HL-60 (cell line): Measurements from ENCODE around the gene PARP2.
"Not testable (repeated sequence)": the region's sequence is repeated elsewhere in the genome, so short reads cannot be mapped to it uniquely, and the experiment has no call there.

ENCODE experiments used
- DNase-seq, 2 experiments: peaks; one replicate each; pipeline ENCODE4 v3.0.0-alpha.2; 2010 to 2020; ENCODE audit warnings: low read depth in 1 of 2, low spot score in 1 of 2
- H3K27ac ChIP-seq: fragments of 250-450 bp; sonication (Bioruptor Pico); replicated peaks from 2 replicates; pipeline ENCODE4 v1.5.1; 2020; ENCODE audit warnings: mild to moderate bottlenecking, moderate library complexity
- H3K27me3 ChIP-seq: fragments of 250-450 bp; sonication (Bioruptor Pico); 2 replicates; pipeline ENCODE4 v1.5.1; 2021; ENCODE audit warnings: mild to moderate bottlenecking, moderate library complexity; ENCODE audit not compliant: insufficient read depth, poor library complexity, severe bottlenecking
- H3K4me3 ChIP-seq: replicated peaks from 2 replicates; pipeline ENCODE4 v1.5.1; 2011; ENCODE audit warnings: mild to moderate bottlenecking, control low read depth, low read length; ENCODE audit not compliant: insufficient read depth
- GABPA ChIP-seq: IDR thresholded peaks from 2 replicates; pipeline ENCODE4 v1.6.1; 2012; ENCODE audit warnings: low read depth
- POLR2AphosphoS5 ChIP-seq: IDR thresholded peaks from 2 replicates; pipeline ENCODE4 v1.6.1; 2012; ENCODE audit warnings: low read depth
- SPI1 ChIP-seq: IDR thresholded peaks from 2 replicates; pipeline ENCODE4 v1.6.1; 2012; ENCODE audit warnings: low read depth, mild to moderate bottlenecking, borderline replicate concordance
- TF ChIP-seq, protein P1 (sequence below): IDR thresholded peaks from one replicate; pipeline ENCODE4 v1.5.1; 2011; ENCODE audit warnings: low read length, control low read depth, inconsistent platforms; ENCODE audit not compliant: insufficient read depth
- TF ChIP-seq, protein P2 (sequence below): IDR thresholded peaks from 2 replicates; pipeline ENCODE4 v1.6.1; 2012; ENCODE audit warnings: low read depth; ENCODE audit not compliant: insufficient replicate concordance

The PARP2 gene

DNA sequence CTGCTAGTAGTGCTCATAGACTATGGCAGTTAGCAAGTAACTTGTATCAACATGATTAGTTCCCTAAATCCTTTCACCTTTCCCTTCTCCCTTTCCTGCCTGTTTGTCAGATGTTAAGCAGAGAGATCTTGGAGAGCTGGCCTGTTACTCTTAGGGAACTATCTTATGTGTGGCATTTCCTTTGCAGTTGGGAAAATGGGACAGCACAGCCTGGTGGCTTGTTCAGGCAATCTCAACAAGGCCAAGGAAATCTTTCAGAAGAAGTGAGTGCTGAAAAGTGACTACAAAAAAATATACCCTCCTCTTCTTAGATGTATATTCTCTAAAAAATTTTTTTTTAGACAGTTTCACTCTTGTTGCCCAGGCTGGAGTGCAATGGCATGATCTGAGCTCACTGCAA is 7.4 kb downstream of the PARP2 start:
- no peak for DNase-seq
- Histone ChIP-seq H3K4me3 (no peak overlapping the region), H3K27ac (no peak overlapping the region), H3K27me3 (no peaks in the 10 kb centered on the region)
- TF ChIP-seq, protein P1, sequence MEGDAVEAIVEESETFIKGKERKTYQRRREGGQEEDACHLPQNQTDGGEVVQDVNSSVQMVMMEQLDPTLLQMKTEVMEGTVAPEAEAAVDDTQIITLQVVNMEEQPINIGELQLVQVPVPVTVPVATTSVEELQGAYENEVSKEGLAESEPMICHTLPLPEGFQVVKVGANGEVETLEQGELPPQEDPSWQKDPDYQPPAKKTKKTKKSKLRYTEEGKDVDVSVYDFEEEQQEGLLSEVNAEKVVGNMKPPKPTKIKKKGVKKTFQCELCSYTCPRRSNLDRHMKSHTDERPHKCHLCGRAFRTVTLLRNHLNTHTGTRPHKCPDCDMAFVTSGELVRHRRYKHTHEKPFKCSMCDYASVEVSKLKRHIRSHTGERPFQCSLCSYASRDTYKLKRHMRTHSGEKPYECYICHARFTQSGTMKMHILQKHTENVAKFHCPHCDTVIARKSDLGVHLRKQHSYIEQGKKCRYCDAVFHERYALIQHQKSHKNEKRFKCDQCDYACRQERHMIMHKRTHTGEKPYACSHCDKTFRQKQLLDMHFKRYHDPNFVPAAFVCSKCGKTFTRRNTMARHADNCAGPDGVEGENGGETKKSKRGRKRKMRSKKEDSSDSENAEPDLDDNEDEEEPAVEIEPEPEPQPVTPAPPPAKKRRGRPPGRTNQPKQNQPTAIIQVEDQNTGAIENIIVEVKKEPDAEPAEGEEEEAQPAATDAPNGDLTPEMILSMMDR = no peak
- TF ChIP-seq, protein P2, sequence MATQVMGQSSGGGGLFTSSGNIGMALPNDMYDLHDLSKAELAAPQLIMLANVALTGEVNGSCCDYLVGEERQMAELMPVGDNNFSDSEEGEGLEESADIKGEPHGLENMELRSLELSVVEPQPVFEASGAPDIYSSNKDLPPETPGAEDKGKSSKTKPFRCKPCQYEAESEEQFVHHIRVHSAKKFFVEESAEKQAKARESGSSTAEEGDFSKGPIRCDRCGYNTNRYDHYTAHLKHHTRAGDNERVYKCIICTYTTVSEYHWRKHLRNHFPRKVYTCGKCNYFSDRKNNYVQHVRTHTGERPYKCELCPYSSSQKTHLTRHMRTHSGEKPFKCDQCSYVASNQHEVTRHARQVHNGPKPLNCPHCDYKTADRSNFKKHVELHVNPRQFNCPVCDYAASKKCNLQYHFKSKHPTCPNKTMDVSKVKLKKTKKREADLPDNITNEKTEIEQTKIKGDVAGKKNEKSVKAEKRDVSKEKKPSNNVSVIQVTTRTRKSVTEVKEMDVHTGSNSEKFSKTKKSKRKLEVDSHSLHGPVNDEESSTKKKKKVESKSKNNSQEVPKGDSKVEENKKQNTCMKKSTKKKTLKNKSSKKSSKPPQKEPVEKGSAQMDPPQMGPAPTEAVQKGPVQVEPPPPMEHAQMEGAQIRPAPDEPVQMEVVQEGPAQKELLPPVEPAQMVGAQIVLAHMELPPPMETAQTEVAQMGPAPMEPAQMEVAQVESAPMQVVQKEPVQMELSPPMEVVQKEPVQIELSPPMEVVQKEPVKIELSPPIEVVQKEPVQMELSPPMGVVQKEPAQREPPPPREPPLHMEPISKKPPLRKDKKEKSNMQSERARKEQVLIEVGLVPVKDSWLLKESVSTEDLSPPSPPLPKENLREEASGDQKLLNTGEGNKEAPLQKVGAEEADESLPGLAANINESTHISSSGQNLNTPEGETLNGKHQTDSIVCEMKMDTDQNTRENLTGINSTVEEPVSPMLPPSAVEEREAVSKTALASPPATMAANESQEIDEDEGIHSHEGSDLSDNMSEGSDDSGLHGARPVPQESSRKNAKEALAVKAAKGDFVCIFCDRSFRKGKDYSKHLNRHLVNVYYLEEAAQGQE = no peak
- no peak for TF ChIP-seq GABPA

DNA sequence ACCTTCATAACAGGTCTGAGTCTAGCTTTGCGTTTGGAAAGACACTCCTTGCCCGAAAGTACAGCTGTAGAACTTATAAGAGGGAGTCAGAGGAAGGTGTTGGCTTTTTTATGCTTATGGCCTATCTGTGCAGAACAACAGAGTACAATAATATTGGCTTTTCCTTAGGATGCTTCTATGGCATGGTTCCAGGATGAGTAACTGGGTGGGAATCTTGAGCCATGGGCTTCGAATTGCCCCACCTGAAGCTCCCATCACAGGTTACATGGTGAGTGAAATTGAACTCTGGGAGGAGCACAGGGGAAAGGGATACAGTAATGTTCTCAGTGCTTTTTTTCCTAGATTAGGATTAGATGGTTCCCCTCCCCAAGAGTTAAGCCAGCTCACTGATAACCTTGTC is 13.0 kb downstream of the PARP2 start:
- no peak for DNase-seq
- Histone ChIP-seq H3K27ac (no peak overlapping the region), H3K4me3 (no peak overlapping the region), H3K27me3 (no peaks in the 10 kb centered on the region)
- TF ChIP-seq, protein P2 = no peak
- TF ChIP-seq GABPA (no peak), SPI1 (no peak), POLR2AphosphoS5 (no peak)
- TF ChIP-seq, protein P1 = no peak

DNA sequence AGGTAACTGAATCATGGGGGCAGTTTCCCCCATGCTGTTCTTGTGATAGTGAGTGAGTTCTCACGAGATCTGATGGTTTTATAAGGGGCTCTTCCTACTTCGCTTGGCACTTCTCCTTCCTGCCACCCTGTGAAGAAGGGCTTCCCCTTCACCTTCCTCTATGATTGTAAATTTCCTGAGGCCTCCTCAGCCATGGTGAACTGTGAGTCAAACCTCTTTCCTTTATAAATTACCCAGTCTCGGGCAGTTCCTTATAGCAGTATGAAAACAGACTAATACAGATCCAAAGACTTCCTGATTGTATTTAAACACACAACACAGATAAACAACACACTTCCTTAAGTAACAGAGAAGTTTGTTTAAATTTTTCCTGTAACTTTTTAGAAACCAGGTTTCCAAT is 15.0 kb downstream of the PARP2 start:
- H3K27ac ChIP-seq = peak overlapping the region; percentile 44
- not testable (repeated sequence) for H3K4me3 ChIP-seq, H3K27me3 ChIP-seq
- peak in 1 of 2 experiments; percentile 42 for DNase-seq

DNA sequence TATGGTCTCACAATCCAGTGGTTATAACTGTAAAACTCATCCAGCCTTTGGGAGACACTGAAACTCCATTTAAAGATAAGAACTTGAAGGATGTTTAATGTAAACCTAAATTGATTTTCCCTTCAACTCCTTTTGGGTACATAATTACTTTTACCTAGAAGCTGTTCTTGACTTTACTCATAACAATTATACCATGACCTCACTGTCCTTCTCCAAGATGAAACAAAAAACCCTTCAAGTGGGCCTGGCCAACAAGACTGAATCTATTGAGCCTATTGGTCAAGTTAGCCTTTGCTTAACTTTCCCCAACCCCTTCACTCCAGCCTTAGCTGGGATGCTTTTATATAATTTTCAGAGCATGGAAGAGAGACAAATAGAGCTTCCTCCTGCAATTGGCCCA is 22.5 kb downstream of the PARP2 start:
- Histone ChIP-seq H3K27ac (no peak overlapping the region), H3K4me3 (no peak overlapping the region), H3K27me3 (no peaks in the 10 kb centered on the region)
- TF ChIP-seq SPI1 = no peak
- TF ChIP-seq, protein P2 = no peak
- TF ChIP-seq POLR2AphosphoS5 = no peak
- no peak for TF ChIP-seq GABPA
- TF ChIP-seq, protein P1 = no peak
- DNase-seq = no peak
